ENCODE data around the gene ATP8A2.

- TF ChIP-seq FOXK2 (IDR thresholded peaks at IDR 0.05) = no peak
- no peak for TF ChIP-seq CTCF (IDR thresholded peaks at IDR 0.05 in 2 of 3, conservative IDR thresholded peaks at IDR 0.05 in 1 of 3; ENCODE audit: control insufficient read depth in 2 of 3, extremely low read depth in 1 of 3, insufficient read depth in 1 of 3, low read depth in 3 of 3, low read length in 3 of 3)
- TF ChIP-seq HDAC6 (IDR thresholded peaks at IDR 0.05; ENCODE audit: unreplicated experiment) = no peak
- TF ChIP-seq RFX5 (IDR thresholded peaks at IDR 0.05; ENCODE audit: low read depth, low read length) = no peak
- TF ChIP-seq MXI1 (IDR thresholded peaks at IDR 0.05; ENCODE audit: low read depth, low read length) = no peak
- no peak for TF ChIP-seq NRF1 (conservative IDR thresholded peaks at IDR 0.05; ENCODE audit: low read depth, low read length)
- no peak for TF ChIP-seq EZH2 (IDR thresholded peaks at IDR 0.05; ENCODE audit: borderline replicate concordance, control insufficient read depth, low read depth, low read length)
- TF ChIP-seq SMC3 (IDR thresholded peaks at IDR 0.05; ENCODE audit: borderline replicate concordance, low read length) = no peak
- no peak for TF ChIP-seq POLR2AphosphoS5 (IDR thresholded peaks at IDR 0.05; ENCODE audit: low read length)
- TF ChIP-seq ZNF687 (IDR thresholded peaks at IDR 0.05) = no peak
- no peak for TF ChIP-seq RAD21 (IDR thresholded peaks at IDR 0.05; ENCODE audit: insufficient read depth, low read depth, low read length)
Measured at GRCh38 chr13:25507841-25508240, 136.1 kb downstream of the ATP8A2 start.

All from GM12878 (cell line).